GM15510 (cell line): ENCODE data around the gene PTBP1.

Source experiments
- POLR2A ChIP-seq: IDR thresholded peaks from 3 replicates; pipeline ENCODE4 v1.6.1; 2011; ENCODE audit warnings: borderline replicate concordance; ENCODE audit not compliant: insufficient read length; ENCODE audit errors: extremely low read depth

The PTBP1 gene

DNA sequence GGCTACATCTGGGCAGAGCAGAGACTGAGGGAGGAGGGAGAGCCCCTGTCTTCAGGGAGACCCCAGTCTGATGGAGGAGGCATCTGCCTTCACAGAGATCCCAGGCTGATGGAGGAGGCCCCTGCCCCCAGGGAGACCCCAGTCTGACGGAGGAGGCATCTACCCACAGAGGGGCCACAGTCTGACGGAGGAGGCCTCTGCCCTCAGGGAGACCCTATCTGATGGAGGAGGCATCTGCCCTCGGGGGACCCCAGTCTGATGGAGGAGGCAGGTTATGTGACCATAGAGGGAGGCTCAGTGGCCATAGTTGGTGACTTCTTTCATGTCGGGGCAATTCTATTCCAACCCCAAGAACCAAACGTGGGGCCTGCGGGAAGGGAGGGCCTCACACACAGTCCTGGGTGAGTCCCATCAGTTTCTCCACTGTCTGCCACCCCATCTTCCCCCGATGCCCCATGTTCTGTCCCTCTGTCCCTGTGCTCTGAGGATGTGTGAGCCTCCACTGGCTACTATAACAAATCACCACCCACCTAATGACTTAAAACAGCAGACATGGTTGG lies 32.0 kb upstream of the PTBP1 start:
- no peak for TF ChIP-seq POLR2A

DNA sequence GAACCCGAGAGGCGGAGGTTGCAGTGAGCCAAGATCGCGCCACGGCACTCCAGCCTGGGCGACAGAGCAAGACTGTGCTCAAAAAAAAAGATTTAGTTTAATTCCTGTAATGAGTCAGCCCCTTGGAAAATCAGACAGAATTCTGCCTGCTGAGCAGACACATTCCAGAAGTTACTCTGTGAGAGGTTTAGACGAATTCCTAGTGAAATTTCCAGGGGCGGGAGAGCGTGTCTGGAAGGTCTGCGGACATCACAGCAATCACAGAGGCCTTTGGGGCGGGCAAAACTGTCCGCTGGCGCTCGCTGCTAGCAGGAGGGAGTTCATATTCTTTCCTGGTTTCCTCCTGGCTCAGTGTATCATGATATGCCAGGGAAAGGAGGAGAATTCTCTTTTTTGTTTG lies 28.8 kb upstream of the PTBP1 start:
- TF ChIP-seq POLR2A, result no peak

- TF ChIP-seq POLR2A, result no peak
These were observed 27.6 kb upstream of the PTBP1 start for GRCh38 chr19:769616-770015.

GRCh38 chr19:771332-771785 lies 25.9 kb upstream of the PTBP1 start:
- no peak for TF ChIP-seq POLR2A

- no peak for TF ChIP-seq POLR2A
These were observed 25.2 kb upstream of the PTBP1 start for GRCh38 chr19:772063-772462.

- no peak for TF ChIP-seq POLR2A
These were observed 24.4 kb upstream of the PTBP1 start for GRCh38 chr19:772730-773436.

- TF ChIP-seq POLR2A, result no peak
These were observed 20.7 kb upstream of the PTBP1 start for GRCh38 chr19:776549-776948.

DNA sequence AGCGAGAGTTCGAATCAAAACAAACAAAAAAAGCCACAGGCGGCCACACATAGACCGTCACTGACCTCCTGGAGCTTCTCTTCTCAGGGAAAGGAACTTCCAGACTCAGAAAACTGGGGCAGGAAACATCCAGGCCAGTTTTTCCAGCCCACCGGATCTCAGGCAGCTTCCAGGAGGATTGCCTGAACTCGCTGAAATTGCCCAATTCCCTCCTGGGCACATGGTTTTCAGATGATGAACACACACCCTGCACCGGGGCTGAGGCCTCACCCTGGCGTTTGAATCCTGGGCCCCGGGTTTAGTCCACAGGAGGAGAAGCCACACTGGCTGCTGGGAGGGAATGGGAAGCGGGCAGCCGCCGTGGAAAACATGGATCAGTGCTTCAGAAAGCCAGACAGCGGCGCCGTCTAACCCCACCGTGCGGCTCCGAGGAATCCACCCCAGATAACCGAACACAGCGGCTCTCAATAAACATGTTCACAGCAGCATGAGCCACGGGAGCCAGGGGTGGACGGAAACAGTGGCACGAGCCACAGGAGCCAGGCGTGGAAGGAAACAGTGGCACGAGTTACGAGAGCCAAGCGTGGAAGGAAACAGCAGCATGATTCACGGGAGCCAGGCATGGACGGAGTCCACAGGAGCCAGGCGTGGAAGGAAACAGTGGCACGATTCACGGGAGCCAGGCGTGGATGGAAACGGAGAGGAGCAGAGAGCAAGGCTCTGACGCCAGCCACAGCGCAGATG lies 18.2 kb upstream of the PTBP1 start:
- TF ChIP-seq POLR2A, result no peak

GRCh38 chr19:780935-781334 lies 16.3 kb upstream of the PTBP1 start:
- no peak for TF ChIP-seq POLR2A

DNA sequence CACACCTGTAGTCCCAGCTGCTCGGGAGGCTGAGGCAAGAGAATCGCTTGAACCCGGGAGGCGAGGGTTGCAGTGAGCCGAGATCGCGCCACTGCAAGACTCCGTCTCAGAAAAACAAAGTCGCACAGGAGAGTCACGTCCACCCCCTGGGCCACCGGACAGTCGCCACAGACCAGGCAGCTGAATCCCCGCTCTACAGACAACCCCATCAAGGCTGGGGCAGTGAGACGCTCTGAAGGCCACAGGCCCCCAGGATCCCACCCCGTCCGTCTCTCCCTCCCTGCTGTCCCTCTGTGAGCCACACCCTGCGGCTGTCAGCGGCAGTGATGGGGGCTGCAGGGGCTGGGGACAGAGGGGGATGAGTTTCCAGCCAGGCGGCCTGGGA lies 15.5 kb upstream of the PTBP1 start:
- no peak for TF ChIP-seq POLR2A

GRCh38 chr19:782185-782877 lies 14.9 kb upstream of the PTBP1 start:
- no peak for TF ChIP-seq POLR2A

DNA sequence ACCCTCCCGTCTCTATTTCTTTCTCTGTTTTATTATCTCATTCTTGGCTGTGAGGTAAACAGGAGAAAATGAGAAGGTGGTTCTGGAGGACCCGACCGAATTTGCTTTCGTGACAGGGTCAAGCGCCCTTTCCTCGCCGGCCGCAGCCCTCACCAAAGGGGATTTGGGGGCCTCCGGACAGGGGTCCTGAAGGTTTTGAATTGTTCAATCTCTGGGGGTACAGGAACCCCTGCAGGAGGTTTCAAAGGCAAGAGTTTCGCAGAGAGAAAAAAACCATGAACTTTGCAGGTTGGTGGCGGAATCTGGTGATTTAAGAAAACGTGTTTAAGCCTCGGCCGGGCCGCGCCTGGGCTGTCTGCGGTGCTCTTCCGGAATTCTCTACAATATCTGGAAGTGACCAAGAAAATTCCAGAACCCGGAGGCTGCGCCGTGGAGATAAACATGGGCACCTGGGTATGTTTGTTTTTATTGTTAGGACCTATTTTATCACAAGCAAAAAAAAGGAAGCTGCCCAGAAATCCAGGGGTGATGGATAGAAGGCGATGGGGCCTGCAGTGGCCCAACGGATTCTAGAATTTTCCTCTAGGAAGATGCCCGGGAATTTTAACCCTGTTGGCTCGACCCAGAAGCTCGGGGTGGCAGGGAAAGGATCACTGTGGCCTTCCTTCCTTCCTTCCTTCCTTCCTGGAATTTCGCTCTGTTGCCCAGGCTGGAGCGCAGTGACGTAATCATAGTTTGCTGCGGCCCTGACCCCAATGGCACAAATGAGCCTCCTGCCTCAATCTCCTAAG lies 14.2 kb upstream of the PTBP1 start:
- no peak for TF ChIP-seq POLR2A

DNA sequence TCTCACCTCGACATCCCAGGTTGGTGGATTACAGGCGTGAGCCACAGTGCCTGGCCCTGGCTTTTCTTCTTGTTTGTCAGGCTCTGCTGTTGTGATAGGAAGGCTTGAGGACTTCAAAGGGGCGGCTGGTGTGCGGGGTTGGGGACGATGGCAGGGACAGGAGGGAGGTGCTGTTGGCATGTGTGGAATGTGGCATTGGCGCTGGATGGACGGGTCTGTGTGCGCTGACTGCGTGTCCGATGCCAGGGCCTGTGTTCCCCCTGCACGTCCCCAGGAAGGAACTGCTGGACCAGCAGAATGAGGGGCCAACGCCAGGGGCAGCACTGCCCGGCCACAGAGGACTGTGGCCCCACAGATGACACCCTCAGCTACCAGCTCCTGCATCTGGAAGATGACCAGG lies 12.7 kb upstream of the PTBP1 start:
- TF ChIP-seq POLR2A, result no peak

GRCh38 chr19:787536-787935 lies 9.7 kb upstream of the PTBP1 start:
- TF ChIP-seq POLR2A, result no peak

GRCh38 chr19:788686-788982 lies 8.6 kb upstream of the PTBP1 start:
- no peak for TF ChIP-seq POLR2A
